Neural cell (in vitro differentiated cells): Measurements from ENCODE around the gene SEZ6. TPM values are rescaled to one million over a fixed set of nuclear protein-coding genes. Genes with fewer than 3 reads are reported as not detected.

Experiments used
- H2AFZ ChIP-seq: fragments of 200-600, 300-800 bp; sonication (generic), shearing (Covaris generic); 2 replicates; pipeline ENCODE4 v1.6.0; 2014; ENCODE audit warnings: low read depth, mild to moderate bottlenecking, antibody characterized with exemption, low read length, moderate library complexity
- H3F3A ChIP-seq: fragments of 200-600 bp; shearing (Covaris generic); 2 replicates; pipeline ENCODE4 v1.6.1; 2016; ENCODE audit warnings: mild to moderate bottlenecking, moderate library complexity, mixed read lengths, antibody characterized with exemption, low read length; ENCODE audit not compliant: insufficient read depth, poor library complexity, severe bottlenecking
- H3K27ac ChIP-seq: fragments of 200-600, 300-800 bp; sonication (generic), shearing (Covaris generic); 2 replicates; pipeline ENCODE4 v1.5.1; 2014; ENCODE audit warnings: mild to moderate bottlenecking, low read length, moderate library complexity
- H3K27me3 ChIP-seq: fragments of 300-800, 200-600 bp; sonication (generic), shearing (Covaris generic); 2 replicates; pipeline ENCODE4 v1.6.0; 2014; ENCODE audit warnings: mild to moderate bottlenecking, low read depth, low read length, moderate library complexity; ENCODE audit not compliant: insufficient read depth
- H3K36me3 ChIP-seq: fragments of 300-800, 200-600 bp; sonication (generic), shearing (Covaris generic); 2 replicates; pipeline ENCODE4 v1.5.1; 2014; ENCODE audit warnings: mild to moderate bottlenecking, antibody characterized with exemption, low read length, moderate library complexity; ENCODE audit not compliant: insufficient read depth
- H3K4me2 ChIP-seq: fragments of 300-800, 200-600 bp; sonication (generic), shearing (Covaris generic); 2 replicates; pipeline ENCODE4 v1.6.0; 2014; ENCODE audit warnings: mild to moderate bottlenecking, low read length
- H3K4me3 ChIP-seq: fragments of 300-800, 200-600 bp; sonication (generic), shearing (Covaris generic); 2 replicates; pipeline ENCODE4 v1.5.1; 2014; ENCODE audit warnings: mild to moderate bottlenecking, low read length, moderate library complexity
- H3K79me2 ChIP-seq: fragments of 200-600 bp; shearing (Covaris generic); replicated peaks from 2 replicates; pipeline ENCODE4 v1.6.0; 2014; ENCODE audit warnings: mild to moderate bottlenecking, low read length, moderate library complexity; ENCODE audit not compliant: insufficient read depth
- H3K9ac ChIP-seq: fragments of 300-800, 200-600 bp; sonication (generic), shearing (Covaris generic); 2 replicates; pipeline ENCODE4 v1.6.1; 2016; ENCODE audit warnings: mild to moderate bottlenecking, low read length, mixed read lengths
- H3K9me2 ChIP-seq: fragments of 200-600 bp; shearing (Covaris generic); 2 replicates; pipeline ENCODE4 v1.6.1; 2016; ENCODE audit warnings: mild to moderate bottlenecking, low read length, mixed read lengths; ENCODE audit not compliant: insufficient read depth
- H3K9me3 ChIP-seq: fragments of 200-600, 300-800 bp; sonication (generic), shearing (Covaris generic); 2 replicates; pipeline ENCODE4 v1.6.1; 2016; ENCODE audit warnings: mild to moderate bottlenecking, mixed run types, low read length, moderate library complexity, mixed read lengths
- H4K20me1 ChIP-seq: fragments of 200-600 bp; shearing (Covaris generic); 2 replicates; pipeline ENCODE4 v1.6.1; 2016; ENCODE audit warnings: mild to moderate bottlenecking, mixed run types; ENCODE audit not compliant: insufficient read depth
- CTCF ChIP-seq: fragments of 450-650 bp; IDR thresholded peaks from 2 replicates; pipeline ENCODE4 v1.5.1; 2014; ENCODE audit warnings: antibody characterized with exemption, mild to moderate bottlenecking, moderate library complexity; ENCODE audit not compliant: poor library complexity, severe bottlenecking
- EP300 ChIP-seq: fragments of 450-650 bp; conservative IDR thresholded peaks from 2 replicates; pipeline ENCODE4 v1.6.1; 2014; ENCODE audit warnings: antibody characterized with exemption, mild to moderate bottlenecking, moderate library complexity; ENCODE audit not compliant: poor library complexity, severe bottlenecking
- EZH2 ChIP-seq: fragments of 200-600, 300-800 bp; shearing (Covaris generic), sonication (generic); IDR thresholded peaks from 2 replicates; pipeline ENCODE4 v1.6.1; 2014; ENCODE audit warnings: antibody characterized with exemption, low read length, borderline replicate concordance, mild to moderate bottlenecking; ENCODE audit not compliant: insufficient read depth, poor library complexity, severe bottlenecking
- MXI1 ChIP-seq: fragments of 450-650 bp; conservative IDR thresholded peaks from 2 replicates; pipeline ENCODE4 v1.6.1; 2014; ENCODE audit warnings: antibody characterized with exemption, mild to moderate bottlenecking; ENCODE audit not compliant: poor library complexity, severe bottlenecking
- POLR2AphosphoS5 ChIP-seq: IDR thresholded peaks from 2 replicates; pipeline ENCODE4 v1.6.1; 2012
- RAD21 ChIP-seq: fragments of 450-650 bp; conservative IDR thresholded peaks from 2 replicates; pipeline ENCODE4 v1.6.1; 2014; ENCODE audit warnings: antibody characterized with exemption, mild to moderate bottlenecking, moderate library complexity
- REST ChIP-seq: IDR thresholded peaks from 2 replicates; pipeline ENCODE4 v1.6.1; 2012; ENCODE audit warnings: borderline replicate concordance
- SMC3 ChIP-seq: fragments of 450-650 bp; conservative IDR thresholded peaks from 2 replicates; pipeline ENCODE4 v1.6.1; 2014; ENCODE audit warnings: antibody characterized with exemption, mild to moderate bottlenecking, moderate library complexity; ENCODE audit not compliant: poor library complexity
- TAF1 ChIP-seq: IDR thresholded peaks from 2 replicates; pipeline ENCODE4 v1.6.1; 2012; ENCODE audit warnings: low read depth
- polyA plus RNA-seq: library from polyadenylated mRNA; depleted of rRNA; stranded (reverse); fragments of >200 nt; gene quantifications from 2 replicates; pipeline ENCODE4 v1.2.3, GENCODE V29; 2014

The SEZ6 gene
- polyA plus RNA-seq, 1 donor from 2014 or later: 15.1 TPM

DNA sequence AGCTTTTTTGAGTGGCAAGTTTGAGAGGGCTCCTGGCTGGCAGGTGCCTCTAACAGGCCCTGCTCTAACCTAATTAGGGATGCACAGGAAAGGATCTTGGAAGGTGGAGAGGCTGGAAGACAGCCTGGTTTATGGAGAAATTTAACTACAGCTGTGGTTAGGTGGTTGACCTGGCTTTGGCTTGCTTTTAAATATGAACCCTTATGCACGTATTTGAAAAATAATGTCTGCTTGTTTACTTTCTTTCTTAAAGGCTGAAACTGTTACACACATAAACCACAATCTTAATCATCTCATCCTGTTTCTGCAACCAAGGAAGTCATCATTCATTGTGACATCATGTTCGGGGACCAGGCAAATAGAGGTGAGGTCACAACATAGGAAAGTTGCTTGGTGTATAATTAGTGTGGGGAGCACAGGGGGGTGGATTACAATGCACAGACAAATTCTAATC, 79.9 kb downstream of the SEZ6 start:
- H3K27ac ChIP-seq: no peak overlapping the region
- no peaks in the 10 kb centered on the region for H3K9me2 ChIP-seq
- H3K4me2 ChIP-seq: no peak overlapping the region
- H3K9me3 ChIP-seq: no peaks in the 10 kb centered on the region
- H4K20me1 ChIP-seq: peaks cover 3% of the 10 kb centered on the region
- H3F3A ChIP-seq: no peaks in the 10 kb centered on the region
- TF ChIP-seq REST (no peak), SMC3 (no peak), RAD21 (no peak), CTCF (no peak), EP300 (no peak), MXI1 (no peak), EZH2 (no peak), POLR2AphosphoS5 (no peak), TAF1 (no peak)
- H2AFZ ChIP-seq: no peak overlapping the region
- H3K79me2 ChIP-seq: peaks cover 22% of the 10 kb centered on the region
- no peak overlapping the region for H3K4me3 ChIP-seq
- H3K27me3 ChIP-seq: no peaks in the 10 kb centered on the region
- H3K36me3 ChIP-seq: peaks cover 8% of the 10 kb centered on the region
- H3K9ac ChIP-seq: no peak overlapping the region

DNA sequence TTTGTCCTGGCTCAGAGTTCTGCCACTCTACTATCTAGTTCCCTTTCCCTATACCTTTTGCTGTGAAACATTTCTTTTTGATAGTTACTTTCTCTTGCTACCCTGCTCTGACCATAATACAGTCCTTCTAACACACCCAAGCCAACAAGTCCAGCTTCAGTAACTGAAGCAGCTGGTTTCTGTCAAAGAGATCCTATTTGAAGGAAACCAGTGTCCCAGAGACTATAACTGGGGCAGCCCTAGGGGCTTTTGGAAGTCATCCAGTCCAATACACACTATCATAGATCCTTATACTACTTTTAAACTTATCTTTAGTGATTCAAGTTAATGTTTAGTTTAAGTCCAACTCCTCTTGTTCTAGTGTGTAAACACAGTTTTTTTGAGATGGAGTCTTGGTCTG, 85.6 kb downstream of the SEZ6 start:
- Histone ChIP-seq H3K27me3 (no peaks in the 10 kb centered on the region), H3K9ac (no peak overlapping the region), H4K20me1 (no peaks in the 10 kb centered on the region), H2AFZ (no peak overlapping the region), H3K79me2 (no peaks in the 10 kb centered on the region), H3K36me3 (peaks cover 10% of the 10 kb centered on the region), H3K27ac (no peak overlapping the region), H3K4me2 (no peak overlapping the region), H3K9me3 (no peaks in the 10 kb centered on the region), H3K9me2 (no peaks in the 10 kb centered on the region), H3K4me3 (no peak overlapping the region), H3F3A (no peaks in the 10 kb centered on the region)
- TF ChIP-seq SMC3: no peak
- TF ChIP-seq TAF1: no peak
- TF ChIP-seq REST: no peak
- TF ChIP-seq CTCF: no peak
- TF ChIP-seq MXI1: no peak
- TF ChIP-seq EZH2: no peak
- no peak for TF ChIP-seq EP300
- TF ChIP-seq POLR2AphosphoS5: no peak
- no peak for TF ChIP-seq RAD21
